ENCODE measurements around the gene EXOC4. TPM values are rescaled to one million over a fixed set of nuclear protein-coding genes. Genes with fewer than 3 reads are reported as not detected.

Gene EXOC4
- total RNA-seq, 1 experiment from 2014 or later, result 75.8 TPM

- Histone ChIP-seq H2BK12ac (ENCODE audit: insufficient read length, low read depth, low read length) (no peak overlapping the region), H3K4me2 (ENCODE audit: insufficient read depth, insufficient read length, low read length) (no peak overlapping the region), H2BK5ac (ENCODE audit: insufficient read length, low read length) (no peak overlapping the region), H3K56ac (ENCODE audit: insufficient read length, low read depth, low read length) (no peak overlapping the region), H3K18ac (ENCODE audit: insufficient read length, low read depth, low read length) (no peak overlapping the region), H3K14ac (ENCODE audit: insufficient read depth, low read length) (no peak overlapping the region), H2AK5ac (ENCODE audit: insufficient read length, low read length) (no peak overlapping the region), H4K5ac (ENCODE audit: insufficient read length, low read depth, low read length) (no peak overlapping the region), H3K79me2 (ENCODE audit: insufficient read depth, low read length) (no peaks in the 10 kb centered on the region), H4K20me1 (ENCODE audit: control insufficient read depth, insufficient read depth, insufficient read length) (no peaks in the 10 kb centered on the region), H2BK15ac (ENCODE audit: low read depth, low read length) (no peak overlapping the region), H3K23me2 (ENCODE audit: insufficient read length, low read depth, low read length, poor library complexity, severe bottlenecking) (no peaks in the 10 kb centered on the region), H2AFZ (ENCODE audit: low read length) (no peak overlapping the region), H3K27ac (ENCODE audit: insufficient read length, low read depth, low read length) (no peak overlapping the region), H3K23ac (ENCODE audit: insufficient read length, low read depth, low read length) (no peak overlapping the region), H3K4ac (ENCODE audit: low read depth, low read length) (no peak overlapping the region), H3K4me1 (ENCODE audit: insufficient read depth, low read length) (peaks cover 5% of the 10 kb centered on the region; the same call in 1 of the 2 replicates), H3K27me3 (ENCODE audit: insufficient read depth, low read length) (no peaks in the 10 kb centered on the region), H2BK20ac (ENCODE audit: low read depth, low read length, poor library complexity, severe bottlenecking) (no peak overlapping the region), H3K9ac (ENCODE audit: extremely low read depth, insufficient read length, low read length) (no peak overlapping the region), H4K91ac (ENCODE audit: insufficient read length, low read depth, low read length) (no peak overlapping the region), H4K8ac (replicated peaks; ENCODE audit: insufficient read length, low read depth, low read length) (no peak overlapping the region), H2BK120ac (ENCODE audit: low read depth, low read length, poor library complexity, severe bottlenecking) (no peak overlapping the region), H3K79me1 (ENCODE audit: insufficient read depth, low read depth, low read length, poor library complexity, severe bottlenecking) (no peaks in the 10 kb centered on the region), H3T11ph (ENCODE audit: low read length) (no peak overlapping the region), H3K9me3 (ENCODE audit: control insufficient read depth, low read depth, low read length) (peaks cover 4% of the 10 kb centered on the region)
- TF ChIP-seq, protein P1, sequence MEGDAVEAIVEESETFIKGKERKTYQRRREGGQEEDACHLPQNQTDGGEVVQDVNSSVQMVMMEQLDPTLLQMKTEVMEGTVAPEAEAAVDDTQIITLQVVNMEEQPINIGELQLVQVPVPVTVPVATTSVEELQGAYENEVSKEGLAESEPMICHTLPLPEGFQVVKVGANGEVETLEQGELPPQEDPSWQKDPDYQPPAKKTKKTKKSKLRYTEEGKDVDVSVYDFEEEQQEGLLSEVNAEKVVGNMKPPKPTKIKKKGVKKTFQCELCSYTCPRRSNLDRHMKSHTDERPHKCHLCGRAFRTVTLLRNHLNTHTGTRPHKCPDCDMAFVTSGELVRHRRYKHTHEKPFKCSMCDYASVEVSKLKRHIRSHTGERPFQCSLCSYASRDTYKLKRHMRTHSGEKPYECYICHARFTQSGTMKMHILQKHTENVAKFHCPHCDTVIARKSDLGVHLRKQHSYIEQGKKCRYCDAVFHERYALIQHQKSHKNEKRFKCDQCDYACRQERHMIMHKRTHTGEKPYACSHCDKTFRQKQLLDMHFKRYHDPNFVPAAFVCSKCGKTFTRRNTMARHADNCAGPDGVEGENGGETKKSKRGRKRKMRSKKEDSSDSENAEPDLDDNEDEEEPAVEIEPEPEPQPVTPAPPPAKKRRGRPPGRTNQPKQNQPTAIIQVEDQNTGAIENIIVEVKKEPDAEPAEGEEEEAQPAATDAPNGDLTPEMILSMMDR (conservative IDR thresholded peaks at IDR 0.05), result peak; percentile 13; the same call in 1 of the 3 replicates
- peaks cover 10 to 28% (median 18%) of the 10 kb centered on the region in 3 experiments for H3K36me3 Mint-ChIP-seq (ENCODE audit: insufficient read depth in 1 of 3, low read depth in 3 of 3)
- H3K4me1 Mint-ChIP-seq, result peaks cover 30 to 33% of the 10 kb centered on the region in 2 experiments
- peaks cover 18% of the 10 kb centered on the region in 2 experiments for H3K9me3 Mint-ChIP-seq
- no CpG with 5 or more reads among the region's 4 CpGs for WGBS (ENCODE audit: extremely low coverage, insufficient read length, low lambda C conversion rate)
- H3K27me3 Mint-ChIP-seq (ENCODE audit: low read depth), result no peaks in the 10 kb centered on the region; the same call in none of the 2 replicates
- H3K27ac Mint-ChIP-seq, result peak overlapping the region; percentile 90 to 96 (median 95); a peak in 6 of 7 replicates
- DNase-seq, result peak; percentile 49
- peak overlapping the region in 1 of 2 experiments; percentile 36; a peak in 1 of 5 replicates for H3K4me3 Mint-ChIP-seq
Measured at GRCh38 chr7:134028853-134029252, 776.0 kb downstream of the EXOC4 start.
